Right renal cortex interstitium (tissue), 3 donors: ENCODE measurements around the gene ZRANB1. TPM values are rescaled to one million over a fixed set of nuclear protein-coding genes. Genes with fewer than 3 reads are reported as not detected.
A peak's percentile ranks its signal among the peaks of the same experiment; 100 is the strongest.

Source experiments
- DNase-seq, 3 donors: peaks; one replicate each; pipeline ENCODE4 v3.0.0-alpha.2; 2013; ENCODE audit warnings: low read depth in 3 of 3, low spot score in 2 of 3
- polyA plus RNA-seq, 3 donors: library from polyadenylated mRNA; unstranded; fragments of 120-200 nt; gene quantifications; one replicate each; pipeline ENCODE4 v1.2.1, GENCODE V29; 2013; ENCODE audit not compliant: insufficient read length in 3 of 3

The ZRANB1 gene
- polyA plus RNA-seq, 3 donors: 28.9 to 30.1 (median 29.1) TPM

DNA sequence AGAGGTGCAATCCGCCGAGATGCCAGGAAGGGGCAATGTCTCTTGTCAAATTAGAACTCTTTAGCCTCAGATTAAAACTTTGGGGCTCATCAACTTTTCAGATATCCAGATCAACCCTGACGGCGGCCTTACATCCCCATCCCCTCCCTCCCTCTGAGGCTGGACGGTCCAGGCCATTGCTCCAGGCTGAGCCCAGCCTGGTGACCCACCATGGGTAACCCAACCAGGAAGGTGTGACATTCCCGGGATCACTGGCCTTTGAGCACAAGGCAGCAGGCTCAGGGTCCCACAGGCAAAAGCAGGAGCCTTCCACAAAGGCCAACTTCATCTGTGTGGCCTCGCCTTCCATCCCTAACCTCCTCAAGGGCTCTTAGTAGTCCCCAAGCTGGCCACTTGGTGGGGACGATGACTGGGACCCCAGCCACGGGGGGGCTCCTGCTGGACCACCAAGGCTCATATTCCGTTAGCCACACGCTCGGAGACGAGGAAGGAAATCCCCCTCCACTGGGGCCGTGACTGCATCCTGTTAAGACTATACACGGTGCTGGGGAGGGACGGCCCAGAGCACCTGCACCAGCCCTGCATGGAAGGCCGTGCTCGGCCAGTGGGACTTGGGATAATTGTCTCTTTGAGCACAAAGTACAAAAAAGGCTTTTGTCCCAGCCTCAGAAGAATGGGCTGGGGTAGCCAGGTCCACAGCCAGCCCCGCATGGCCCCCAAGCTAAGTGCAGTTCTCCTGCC is 62.8 kb downstream of the ZRANB1 start:
- no peak for DNase-seq

DNA sequence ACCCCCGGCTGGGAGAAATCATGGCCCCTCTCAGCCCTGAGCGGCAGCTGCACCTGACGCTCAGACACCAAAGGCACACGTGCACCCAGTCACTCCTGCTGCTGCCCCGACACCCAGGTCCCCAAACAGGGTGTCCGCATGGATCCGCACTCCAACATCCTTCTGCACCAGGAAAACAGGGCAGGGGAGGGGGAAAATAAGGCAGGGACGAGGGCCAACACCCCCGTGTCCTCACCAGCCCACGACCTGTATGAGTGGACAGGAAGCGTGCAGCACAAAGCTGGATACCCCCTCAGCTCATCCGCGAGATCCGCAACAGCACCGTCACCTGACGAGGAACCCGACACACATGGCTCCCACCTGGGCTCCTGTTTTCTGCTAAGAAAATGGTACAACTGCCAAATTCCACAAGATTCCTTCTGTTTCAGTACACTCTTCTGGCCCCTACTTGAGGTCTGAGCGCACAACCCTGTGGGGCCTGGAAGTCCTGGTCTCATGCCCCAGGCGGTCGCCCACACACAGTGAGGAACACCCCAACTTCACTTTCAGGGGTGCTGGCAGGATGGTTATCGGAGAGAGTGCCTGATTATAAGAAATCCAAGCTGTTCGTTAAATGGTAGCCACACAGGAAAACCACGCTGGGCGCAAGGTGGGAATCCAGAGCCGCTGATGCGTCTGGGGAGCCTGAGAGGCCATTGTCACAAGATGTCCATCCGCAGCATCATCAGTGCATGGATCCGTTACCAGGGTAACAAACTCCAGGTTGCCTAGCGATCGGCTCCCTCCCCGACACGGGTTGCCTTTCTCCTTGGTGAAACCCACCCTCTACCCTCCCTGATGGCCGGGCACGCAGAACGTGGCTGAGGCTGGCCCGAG is 63.6 kb downstream of the ZRANB1 start:
- DNase-seq: no peak

DNA sequence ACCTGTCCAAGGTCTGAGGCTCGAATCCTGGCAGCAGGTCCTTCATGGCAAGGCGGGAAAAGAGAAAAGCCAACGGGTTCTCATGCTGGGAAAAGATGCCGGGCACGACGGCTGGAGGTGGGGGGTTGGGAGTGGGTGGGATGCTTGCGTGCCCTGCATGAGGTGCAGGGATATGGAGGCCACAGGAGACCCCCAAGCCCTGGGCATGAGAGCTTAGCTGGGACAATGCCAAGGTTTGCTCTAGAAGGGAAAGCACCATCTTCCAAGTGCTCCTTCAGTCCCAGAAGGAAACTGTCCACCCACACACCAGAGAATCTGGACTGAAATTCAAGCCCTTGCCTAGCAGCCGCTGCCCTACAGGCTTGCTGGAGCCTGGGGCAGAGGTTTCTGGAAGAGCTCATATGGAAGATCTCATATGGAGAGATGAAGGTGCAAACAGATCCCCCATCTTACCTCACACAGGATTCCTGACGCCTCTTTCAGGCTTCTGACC is 64.3 kb downstream of the ZRANB1 start:
- no peak for DNase-seq

DNA sequence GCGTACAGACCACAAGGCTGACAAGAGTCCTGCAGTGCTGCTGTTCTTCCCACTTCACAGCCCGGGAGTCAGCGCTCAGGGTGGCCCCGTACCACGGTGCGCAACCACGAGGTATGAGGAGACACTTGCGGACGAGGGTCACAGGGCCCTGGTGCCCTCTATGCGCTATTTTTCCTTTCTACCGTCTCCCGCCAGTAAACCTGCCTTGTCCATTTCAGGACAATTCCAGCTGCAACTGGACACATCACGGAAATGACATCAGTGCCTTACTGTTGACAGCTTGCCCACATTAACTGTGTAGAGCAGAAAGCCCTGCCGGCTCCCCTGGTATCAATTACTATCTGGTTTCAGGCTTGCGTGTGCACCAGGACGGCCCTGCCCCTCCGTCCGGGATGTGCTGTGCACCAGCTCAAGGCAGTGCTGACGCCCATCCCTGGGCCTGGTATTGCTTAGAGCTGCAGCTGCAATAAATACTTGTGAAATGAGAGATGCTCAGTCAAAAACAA is 65.1 kb downstream of the ZRANB1 start:
- peak in 2 of 3 donors; percentile 47 to 54 for DNase-seq

DNA sequence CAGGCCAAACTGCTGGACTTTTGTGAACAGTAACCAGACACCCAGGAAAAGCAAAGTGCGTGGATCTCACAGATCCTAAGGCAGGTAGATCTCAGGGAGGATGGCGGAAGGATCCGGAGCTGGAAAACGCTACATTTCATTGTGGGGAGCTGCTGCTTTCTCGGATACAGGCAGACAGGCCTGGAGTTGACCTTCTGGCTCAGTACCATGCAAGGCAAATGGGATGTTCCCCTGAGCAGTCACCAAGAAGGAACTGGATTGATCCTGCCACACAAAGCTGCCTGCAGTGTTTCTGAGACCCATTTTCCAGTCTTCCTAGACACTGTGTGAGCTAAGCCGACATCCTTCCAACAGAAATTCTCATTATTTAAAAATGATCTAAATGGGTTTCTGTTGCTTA is 65.5 kb downstream of the ZRANB1 start:
- DNase-seq: no peak

DNA sequence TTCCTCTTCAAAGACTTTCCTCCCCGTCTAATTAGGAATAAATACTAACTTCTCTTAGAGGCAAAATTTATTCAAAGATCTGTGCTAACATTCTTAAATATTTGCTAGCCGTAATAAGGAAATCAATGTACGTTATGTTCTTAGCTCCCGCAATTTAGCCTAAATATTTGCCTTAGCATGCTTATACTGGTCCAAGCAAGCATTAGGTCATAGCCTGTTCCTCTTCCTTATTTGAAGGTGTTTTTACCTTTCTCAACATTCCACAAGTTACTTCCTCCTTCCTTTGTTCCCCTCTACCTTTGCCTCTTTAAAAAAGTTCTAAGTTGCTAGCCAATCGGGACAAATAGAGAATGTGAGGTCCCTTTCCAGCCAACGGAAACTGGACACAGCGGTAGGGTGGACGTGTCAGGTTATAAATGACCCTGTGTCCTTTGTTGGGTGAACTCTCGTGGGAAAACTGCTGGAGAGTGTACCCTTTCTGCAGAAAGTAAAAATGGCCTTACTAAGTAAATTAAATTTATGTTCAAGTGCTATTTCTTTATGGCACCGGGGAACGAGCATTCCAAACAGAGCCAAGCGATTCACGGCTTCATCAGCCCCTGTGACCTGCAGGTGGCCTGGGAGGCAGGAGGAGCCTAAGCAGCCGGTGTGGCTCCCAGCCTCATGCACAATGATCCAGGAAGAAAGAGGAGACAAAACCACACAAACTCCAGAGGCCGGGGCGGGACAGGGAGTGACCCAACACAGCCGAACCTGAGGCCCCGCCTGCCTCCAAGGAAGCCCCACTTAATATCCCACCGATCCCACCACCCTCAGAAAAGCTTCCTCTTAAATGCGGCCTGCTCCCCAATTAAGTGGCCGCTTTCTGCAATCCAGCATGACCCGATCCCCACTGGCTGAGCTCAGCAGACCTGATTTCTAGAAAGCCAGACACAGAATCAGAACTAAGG is 67.0 kb downstream of the ZRANB1 start:
- DNase-seq: no peak

DNA sequence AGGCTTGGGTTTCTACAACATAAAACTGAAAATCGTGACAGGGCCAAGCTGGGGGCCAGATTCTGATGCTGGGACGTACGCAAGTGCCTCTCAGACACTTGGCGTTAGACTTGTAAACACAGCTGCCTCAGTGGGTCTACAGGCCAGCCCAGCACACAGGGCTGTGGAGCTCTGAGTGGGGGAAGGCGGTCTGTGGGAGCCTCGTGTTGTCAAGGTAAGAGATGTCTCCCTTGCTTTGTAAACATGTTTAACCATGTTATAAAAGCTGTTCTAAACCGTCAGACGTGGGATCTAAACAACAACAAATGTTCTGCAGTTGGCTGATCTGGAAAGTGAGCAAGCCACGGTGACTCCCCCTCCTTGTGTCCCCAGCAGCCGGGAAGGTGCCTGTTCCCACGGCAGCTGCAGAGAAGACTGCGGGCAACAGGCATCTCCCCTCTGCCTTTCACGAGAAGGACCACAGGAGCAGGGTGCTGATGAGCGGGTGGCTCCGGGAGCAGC is 67.8 kb downstream of the ZRANB1 start:
- DNase-seq: no peak

DNA sequence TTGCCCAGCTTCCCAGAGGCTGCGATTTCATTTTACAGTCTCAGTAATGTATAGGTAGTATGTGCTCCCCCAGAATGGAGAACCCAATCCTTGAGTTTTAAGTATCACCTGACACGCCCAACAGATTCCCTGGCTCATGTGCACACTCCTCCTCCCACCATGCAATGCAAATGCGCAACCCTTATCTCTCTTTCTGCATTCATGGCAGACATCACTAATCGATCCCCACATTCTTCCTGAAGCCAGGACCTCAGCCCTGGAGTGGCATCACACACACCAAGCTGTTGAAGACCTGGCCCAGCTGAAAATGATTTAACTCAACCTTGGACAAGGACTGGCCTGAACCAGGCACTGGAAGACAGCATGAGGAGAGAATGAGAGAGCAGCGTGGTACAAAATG is 68.4 kb downstream of the ZRANB1 start:
- no peak for DNase-seq

DNA sequence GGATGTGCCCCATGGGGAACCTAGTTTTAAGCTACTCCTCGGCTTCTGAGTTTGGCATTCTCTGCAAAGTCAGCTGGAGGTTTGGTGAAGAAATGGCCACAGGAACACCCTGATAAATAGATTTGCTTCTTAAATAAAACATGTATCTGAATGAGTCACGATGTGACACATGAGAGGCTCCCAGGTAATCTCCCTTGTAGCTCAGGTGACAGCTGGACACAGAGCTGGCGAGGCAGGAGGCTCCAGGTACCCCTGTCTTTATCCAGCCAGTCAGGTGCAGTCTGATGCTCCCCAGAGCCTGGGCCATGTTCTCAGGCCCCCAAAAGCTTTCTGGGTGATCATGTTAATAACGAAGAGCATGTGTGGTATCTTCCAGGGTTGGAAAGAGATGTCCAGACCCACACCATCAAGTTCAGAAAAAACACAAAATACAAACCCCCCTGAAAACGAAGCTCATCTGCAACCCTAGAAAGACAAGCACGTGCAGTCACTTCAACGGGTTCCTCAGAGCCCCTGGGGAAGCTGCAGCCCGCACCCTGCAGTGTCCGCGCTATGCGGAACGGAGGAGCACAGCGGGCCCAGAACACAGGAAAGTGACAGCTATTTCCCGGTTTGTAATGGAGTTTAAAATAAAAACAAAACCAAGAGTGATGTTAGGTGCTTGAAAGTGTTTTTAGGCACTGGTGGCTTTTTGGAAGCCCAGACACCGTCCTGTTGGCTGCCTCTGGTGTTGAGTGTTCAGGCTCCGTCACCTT is 69.4 kb downstream of the ZRANB1 start:
- no peak for DNase-seq

DNA sequence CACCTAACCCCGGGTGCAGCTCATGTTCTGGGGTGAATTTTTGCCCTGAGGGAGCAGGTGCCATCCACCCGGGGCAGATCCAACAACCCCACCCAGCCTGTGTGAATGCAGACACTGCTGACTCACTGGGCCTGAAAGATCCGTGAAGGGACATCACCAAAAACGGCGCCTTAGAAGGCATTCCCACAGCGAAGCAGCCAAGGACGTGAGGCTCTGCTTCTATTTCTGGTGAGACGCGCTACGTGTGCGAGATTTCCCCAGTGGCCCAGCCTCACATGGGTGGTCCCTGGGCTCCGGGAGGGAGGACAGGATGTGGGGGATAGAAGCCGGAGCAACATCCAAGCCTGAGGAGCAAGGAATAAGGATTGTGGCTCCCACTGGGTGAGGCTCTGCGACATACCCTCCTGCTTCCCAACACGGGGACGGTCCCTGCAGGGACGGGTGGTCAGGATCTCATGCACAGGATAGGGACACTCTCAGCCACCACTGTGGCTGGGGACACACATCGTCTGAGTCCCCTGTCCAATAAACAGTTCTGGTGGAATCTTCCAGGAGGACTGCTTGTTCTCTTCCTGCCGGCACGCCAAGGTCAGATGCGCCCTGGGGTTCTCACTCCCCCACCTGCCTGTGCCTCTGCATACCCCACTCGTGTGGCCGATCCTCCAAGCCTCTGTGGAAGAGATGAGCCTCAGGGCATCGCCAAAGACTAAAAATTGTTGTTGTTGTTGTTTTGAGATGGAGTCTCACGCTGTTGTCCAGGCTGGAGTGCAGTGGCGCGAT is 70.2 kb downstream of the ZRANB1 start:
- DNase-seq: no peak

DNA sequence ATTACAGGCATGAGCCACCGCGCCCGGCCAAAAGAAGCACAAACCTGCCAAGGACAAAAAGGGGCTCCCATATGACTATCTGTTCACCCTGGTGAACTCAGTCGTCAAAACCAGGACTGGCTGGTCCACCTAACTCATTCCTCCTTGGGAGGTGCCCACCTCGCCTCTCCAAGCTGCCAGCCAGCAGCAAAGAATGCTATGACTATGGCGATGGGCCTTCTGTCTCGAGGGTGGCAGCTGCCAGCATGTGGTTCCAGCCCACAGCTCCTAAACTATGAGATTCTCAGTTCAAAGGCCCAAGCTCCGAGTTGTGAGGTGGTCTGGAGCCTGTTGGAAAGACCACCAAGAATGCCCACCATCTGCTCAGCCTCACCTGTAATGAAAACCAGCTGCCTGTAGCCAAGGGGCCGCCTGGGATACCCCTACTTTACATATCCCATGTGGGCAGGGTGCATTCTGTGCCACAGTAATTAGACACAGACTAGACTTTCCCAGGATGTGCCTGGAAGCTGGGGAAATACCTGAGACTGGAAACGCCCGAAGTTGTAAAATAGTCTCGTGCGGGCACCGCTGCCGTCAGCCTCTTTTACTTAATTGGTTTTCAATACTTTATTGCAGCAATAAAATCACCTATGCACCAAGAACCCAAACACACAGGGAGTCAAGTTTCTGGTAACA is 71.1 kb downstream of the ZRANB1 start:
- no peak for DNase-seq

DNA sequence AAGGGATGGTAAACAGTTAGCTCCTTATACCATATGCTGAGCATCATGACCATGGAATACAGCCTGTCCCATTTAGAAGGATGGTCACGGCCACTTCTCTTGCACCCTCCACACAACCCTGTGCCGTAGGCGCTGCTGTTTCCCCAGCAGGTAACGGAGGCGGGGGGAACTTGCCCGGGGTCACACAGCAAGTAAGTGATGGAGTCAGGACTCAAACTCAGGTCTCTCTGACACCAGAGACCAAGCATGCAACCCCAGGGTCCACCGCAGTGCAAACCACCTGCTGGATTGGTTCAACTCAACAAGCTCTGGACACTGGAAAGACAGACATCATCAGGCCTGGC is 71.6 kb downstream of the ZRANB1 start:
- DNase-seq: no peak

DNA sequence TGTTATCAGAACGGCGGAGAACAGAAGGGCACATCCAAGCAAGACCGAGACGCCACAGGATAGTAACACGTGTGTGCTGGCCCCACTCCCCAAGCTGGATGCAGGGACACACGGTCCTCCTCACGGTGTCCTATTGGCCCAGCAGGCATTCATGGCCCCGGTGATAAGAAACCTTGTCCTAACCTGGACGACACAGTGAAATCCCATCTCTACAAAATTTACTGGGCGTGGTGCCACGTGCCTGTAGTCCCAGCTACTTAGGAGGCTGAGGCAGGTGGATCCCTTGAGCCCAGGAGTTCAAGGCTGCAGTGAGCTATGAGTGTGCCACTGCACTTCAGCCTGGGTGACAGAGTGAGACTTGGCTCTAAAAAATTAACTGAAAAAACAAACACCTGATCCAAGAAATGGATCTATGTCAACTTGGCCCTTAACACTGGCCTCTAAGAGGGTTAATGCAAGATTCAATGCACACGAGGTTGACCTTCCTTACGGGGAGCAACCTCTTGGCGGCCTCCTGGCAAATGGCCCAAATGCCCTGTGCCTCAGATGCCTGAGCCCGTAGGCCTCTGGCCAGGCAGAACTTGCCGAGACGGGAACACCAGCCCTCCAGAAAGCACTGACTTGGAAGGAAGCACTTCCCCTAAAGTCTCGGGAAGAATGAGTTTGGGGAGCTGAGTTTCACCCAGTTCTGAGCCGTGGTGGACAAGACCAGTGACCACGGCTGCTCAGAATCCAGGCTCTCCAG is 72.3 kb downstream of the ZRANB1 start:
- DNase-seq: no peak

DNA sequence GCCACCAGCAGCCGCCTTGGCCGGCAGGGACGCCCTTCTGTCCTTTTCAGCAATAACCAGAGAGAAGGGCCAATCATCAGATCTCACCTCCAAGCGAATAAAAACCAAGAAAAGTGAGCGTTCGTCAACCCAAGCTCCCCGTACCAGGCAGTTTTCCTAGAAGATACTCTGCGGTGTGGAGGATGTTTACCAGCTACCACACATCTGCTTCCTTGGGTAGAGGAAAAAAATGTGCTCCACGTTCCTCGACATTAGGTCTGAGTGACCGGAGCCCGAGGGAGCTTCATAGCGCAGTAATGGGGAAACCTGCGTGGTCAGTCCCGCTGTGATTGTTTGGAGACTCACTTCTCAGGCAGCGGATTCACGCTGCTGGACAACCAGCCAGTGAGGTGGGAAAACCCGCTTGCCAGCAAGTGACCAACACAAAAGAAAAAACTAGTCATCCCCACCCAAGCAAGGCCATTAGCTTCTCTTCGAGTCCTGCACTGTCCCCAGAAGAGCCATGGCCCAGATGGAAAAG is 73.0 kb downstream of the ZRANB1 start:
- no peak for DNase-seq

DNA sequence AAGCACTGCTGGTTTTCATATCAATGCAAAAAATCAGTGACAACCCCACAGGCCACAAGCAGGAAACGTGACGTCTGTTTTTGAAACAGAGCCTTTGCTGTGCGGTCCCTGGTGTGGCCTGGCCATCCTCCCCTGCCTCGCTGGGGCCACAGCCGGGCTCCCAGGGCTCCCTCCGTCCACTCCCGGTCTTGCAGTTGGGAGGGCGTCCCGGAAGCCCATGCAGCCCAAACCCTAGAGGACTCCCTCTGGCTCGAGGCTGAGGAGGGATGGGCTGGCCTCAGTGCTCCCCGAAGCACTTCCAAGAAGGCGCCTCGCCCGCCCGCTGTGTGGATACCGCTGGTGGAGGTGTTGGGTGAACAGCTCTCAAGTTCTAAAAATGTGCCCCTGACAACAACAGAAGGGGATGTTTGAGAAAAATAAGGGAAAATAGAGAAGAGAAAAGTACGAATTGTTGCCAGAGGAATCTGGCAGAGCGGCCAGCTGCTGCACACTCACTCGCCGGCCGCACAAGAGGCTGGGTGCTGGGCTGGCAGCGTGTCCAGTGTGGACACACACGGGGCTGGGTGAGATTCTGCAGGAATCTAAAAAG is 73.5 kb downstream of the ZRANB1 start:
- DNase-seq: no peak

DNA sequence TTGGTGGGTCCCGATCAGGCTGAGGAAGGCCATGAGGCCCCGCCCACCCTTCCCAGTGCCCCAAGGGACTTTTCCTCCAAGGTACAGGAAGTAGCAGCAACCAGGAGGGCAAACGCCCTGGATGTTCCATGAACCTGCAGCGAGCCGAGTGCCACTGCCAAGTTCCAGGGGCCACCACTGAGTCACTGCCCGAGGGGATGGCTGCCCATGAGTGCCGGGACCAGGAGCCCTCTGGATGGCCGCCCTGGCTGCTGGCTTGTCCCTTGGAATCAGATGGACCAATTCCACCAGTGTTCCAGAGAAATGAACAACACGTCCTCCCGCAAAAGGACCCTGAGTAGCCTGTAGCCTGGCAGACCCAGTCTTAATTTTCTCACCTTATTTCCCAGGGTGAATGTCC is 74.2 kb downstream of the ZRANB1 start:
- DNase-seq: no peak

DNA sequence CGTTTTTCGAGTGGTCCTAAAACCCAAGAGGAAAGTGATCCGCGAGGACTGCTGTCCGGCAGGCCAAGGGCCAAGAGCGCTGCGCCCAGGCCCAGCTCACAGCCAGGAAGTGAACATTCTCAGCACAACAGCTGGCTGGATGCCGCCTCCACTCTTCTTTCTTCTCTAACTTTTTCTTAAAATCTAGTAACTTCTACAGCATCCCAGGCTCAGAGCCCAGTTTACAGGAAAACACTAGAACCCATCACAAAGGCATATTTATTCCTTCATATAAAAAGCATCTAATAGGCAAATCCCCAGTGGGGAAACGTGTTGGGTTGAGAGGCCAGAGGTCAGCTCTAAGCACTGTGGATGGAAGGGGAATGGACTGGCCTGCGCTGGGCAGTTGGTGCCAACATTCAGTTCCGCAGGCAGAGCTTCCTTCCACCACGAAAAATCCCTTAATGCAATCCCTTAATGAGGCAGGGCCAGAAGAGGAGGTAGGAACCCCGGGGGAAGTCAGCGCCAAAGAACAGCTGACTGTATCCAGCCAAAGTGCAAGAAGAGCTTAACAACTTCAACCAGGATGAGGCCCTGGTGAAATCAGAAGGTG is 74.8 kb downstream of the ZRANB1 start:
- no peak for DNase-seq
